GM18951 (cell line): Measurements from ENCODE around the gene ACKR3.
A peak's percentile ranks its signal among the peaks of the same experiment; 100 is the strongest.

Source experiments
- POLR2A ChIP-seq: IDR thresholded peaks from 4 replicates; pipeline ENCODE4 v1.6.1; 2011; ENCODE audit warnings: mild to moderate bottlenecking; ENCODE audit not compliant: insufficient read length, insufficient read depth; ENCODE audit errors: extremely low read depth
- in situ Hi-C: fragments of 300-500 bp; cut with MboI; formaldehyde crosslinking; loops from one replicate; pipeline ENCODE4 v1.12.0; 2022; ENCODE audit warnings: low sequenced_read_pairs, mixed read lengths, inconsistent platforms; ENCODE audit not compliant: unreplicated experiment

ACKR3 gene

DNA sequence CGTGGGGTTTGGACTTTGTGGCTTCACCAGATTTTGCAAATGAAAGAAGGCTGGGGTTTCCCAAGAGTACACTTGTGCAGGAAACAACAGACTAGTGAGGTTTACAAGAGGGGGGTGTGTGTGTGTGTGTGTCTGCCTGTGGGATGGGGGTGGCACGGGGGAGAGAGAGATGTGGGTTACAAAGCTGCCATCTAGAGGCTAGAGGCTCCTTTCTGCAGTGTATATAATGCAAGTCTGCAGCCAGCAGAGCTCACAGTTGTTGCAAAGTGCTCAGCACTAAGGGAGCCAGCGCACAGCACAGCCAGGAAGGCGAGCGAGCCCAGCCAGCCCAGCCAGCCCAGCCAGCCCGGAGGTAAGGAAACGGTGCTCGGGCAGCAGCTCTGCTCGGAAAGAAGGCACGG lies at the start of gene ACKR3:
ACKR3 (plus strand) TSS at position 253 of the 401 bp plus-strand sequence. CDS start 10,641 bp downstream, outside the sequence.
- in situ Hi-C loops = no loop called here
- TF ChIP-seq POLR2A = peak; percentile 49

DNA sequence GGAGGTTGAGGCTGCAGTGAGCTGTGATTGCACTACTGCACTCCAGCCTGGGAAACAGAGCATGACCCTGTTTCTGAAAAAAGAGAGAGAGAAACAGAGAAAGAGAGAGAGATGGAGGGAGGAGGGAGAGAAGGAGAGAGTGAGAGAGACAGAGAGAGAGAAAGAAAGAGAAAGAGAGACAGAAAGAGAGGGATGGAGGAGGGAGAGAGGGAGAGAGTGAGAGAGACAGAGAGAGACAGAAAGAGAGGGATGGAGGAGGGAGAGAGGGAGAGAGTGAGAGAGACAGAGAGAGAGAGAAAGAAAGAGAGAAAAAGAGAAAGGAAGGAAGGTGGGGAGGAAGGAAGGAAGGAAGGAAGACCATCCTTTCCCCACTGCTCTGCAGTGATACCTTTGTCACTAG lies 48.1 kb upstream of the ACKR3 start:
- no peak for TF ChIP-seq POLR2A
- in situ Hi-C loops = no loop called here

DNA sequence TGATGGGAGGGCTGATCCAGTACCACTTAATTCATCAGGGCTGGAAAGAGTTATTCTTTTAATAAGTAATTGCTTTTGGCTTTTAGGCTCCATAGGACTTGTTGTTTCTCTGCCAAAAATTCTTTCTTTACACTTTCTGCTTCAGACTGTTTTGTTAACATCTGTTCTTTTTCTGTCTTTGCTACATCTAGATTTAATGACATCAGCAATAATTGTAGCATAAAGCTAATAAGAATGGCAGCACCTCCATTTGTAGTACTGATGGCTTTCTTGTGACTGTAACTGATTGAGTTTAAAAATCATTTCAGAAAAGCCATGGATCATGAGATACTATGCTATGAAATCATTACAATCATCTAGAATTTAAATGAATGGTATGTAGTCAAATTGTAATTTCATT lies 46.4 kb upstream of the ACKR3 start:
- in situ Hi-C loops = no loop called here
- TF ChIP-seq POLR2A = no peak

DNA sequence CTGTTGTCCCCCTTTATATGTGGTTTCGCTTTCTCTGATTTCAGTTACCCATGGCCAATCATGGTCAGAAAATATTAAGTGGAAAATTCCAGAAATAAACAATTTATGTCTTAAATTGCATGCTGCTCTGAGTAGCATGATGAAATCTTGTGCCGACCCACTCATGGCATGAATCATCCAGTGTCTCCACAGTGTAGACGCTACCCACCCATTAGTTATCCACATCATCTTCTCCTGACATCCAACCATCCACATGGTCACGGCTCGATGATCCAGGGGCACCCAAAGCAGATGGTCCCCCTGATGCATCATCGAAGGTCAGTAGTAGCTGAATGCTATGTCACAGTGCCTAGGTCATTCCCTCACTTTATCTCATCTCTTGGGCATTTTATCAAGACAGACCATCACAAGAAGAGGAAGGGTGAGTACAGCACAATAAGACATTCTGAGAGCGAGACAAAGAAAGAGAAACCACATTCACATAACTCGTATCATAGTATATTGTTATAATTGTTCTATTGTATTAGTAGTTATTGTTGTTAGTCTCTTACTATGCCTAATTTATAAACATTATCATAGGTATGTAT lies 44.1 kb upstream of the ACKR3 start:
- in situ Hi-C loops = no loop called here

DNA sequence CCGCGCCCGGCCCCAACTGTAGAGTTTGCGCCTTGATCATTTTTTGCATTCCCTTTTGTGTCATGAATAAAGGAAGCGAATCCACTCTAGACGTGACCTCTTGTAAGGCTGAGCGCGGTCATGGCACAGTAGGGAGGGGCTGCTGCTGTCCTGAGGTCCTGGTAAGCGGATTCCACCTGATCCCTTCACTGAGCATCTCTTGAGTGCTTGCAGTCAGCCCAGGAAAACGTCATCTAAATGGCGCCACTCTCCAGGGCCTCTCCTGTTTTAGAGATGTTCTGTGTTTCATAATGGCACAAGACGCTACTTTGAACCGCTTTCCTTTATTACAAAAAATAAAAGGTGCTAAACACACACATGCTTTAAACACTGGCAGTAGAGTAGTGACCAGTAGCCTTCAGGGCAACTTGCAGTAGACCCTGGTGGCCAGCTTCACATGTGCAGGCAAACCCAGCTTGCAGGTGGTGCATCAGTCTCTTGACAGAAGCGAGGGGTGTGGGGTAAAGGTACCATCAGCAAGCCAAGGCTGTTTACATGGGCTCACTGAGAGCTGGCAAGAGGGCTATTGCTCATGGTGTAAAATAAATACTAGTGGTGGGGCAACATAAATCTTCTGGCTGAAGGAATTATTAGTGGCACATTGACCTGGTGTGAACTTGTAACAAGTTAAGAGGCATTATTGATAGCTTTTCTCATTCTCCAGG lies 43.0 kb upstream of the ACKR3 start:
- no peak for TF ChIP-seq POLR2A
- in situ Hi-C loops = no loop called here

More for the DNA sequence above, 44.1 kb upstream of the ACKR3 start:
- no peak for TF ChIP-seq POLR2A

DNA sequence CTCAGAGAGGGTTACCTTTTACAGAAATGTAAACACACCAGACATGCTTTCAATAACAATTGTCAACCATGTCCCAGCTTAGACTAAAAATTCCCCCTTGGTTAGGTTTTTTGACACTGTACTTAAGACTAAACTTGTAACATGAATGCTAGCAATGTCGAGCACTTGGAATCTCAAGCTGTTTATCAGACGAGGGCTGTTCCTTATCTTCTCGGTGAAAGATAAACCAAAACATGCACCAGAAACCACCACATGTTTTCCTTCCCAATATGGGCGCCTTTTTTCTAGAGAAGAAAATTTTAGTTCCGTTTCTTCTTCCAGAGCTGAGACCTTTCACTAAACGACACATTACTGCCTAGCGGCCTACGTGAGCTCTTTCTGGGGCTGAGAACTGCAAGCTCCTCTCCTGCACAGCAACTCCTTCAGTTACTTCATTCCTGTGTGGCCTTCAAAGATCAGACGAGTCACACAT lies 42.4 kb upstream of the ACKR3 start:
- in situ Hi-C loops = no loop called here
- TF ChIP-seq POLR2A = no peak

DNA sequence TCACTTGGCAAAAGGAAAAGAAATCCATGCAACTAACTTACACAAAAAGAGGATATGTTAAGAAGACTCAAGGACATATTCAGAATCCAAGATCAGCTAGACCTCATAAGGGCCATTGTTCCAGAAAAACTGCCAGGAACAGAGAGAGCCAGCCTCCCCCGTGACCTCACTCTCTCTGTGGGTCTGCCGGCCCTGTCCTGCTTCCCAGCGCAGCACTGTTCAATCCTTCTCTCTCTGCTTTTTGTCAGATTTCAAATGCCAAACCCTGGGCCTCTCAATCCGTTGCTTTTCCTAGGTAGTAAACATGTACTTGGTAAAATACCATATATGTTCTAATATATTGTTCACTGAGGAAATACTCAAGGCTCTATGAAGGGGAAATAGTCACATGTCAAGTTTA lies 40.0 kb upstream of the ACKR3 start:
- TF ChIP-seq POLR2A = no peak
- in situ Hi-C loops = no loop called here

DNA sequence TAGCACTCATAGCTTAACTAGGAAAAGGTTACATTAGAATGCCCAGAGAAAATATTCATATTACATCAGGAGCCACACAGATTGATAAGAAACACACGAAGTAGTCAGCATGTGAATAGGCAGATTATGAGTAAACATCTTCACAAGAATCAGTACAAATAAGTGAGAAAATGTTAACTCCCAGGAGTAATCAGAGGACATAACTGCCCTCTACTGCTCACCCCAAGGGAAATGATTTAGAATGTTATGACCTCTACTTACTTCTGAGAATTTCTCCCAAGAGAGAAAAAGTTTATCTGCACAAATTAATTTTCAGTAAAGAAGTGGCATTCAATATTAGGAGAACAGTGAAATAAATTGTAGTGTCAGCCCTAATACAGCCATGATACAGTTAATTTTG lies 39.1 kb upstream of the ACKR3 start:
- no peak for TF ChIP-seq POLR2A
- in situ Hi-C loops = no loop called here

DNA sequence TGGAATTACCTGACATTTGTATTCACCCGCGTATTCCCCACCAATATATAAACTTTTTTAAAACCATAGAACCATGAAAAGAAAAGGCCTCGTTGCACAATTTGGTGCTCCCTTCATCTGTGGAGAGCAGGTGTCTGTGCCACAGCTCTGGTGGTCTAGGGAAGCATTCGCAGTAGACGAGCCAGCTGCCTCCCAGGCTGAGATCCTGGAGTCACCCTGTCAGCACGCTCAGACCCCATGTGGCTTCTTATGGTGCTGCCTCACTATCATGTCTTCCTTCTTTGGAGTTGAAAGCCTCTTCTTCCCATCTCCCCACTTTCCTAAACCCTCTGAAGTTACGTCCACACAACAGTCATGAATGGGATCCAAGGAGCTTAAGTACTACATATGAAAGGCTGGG lies 38.4 kb upstream of the ACKR3 start:
- in situ Hi-C loops = no loop called here

DNA sequence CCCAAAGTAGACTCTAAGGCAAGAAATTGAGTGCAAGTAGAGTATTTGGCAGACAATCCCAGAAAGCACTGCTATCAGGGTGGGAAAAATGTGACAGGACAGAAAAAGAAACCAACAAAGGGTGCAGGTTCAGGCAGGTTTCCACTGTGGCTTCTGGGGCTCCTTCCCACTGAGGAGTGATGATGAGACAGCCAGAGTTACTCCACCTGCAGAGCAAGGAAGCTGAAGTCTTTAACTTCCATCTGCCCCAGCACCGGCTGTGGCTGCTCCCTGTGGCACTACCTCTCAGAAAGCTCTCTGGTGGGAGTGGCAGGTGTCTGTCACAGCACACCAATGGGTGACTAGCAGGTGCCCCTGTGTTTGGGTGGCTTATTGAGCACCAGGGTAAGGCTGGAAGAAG lies 37.6 kb upstream of the ACKR3 start:
- TF ChIP-seq POLR2A = no peak

More for the DNA sequence above, 38.4 kb upstream of the ACKR3 start:
- TF ChIP-seq POLR2A = no peak

DNA sequence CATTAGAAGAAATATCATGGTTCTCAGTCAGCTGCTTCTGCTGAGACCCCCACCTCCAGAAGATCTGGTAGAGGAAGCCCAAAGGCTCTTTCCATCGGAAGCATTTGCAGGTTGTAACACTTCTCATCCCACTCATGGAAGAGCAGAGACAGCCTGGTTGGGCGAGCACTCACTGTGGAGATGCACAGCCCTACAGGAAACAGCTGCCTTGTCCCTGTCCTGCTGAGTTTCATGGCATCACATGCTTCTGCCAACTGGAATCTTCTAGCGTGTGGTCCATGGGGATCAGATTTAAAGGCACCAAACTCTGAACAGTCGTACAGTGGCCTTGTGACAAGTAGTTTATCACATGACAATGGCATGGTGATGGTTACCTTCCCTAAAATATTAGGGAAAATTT lies 36.3 kb upstream of the ACKR3 start:
- no peak for TF ChIP-seq POLR2A
- in situ Hi-C loops = no loop called here

More for the DNA sequence above, 37.6 kb upstream of the ACKR3 start:
- in situ Hi-C loops = no loop called here

DNA sequence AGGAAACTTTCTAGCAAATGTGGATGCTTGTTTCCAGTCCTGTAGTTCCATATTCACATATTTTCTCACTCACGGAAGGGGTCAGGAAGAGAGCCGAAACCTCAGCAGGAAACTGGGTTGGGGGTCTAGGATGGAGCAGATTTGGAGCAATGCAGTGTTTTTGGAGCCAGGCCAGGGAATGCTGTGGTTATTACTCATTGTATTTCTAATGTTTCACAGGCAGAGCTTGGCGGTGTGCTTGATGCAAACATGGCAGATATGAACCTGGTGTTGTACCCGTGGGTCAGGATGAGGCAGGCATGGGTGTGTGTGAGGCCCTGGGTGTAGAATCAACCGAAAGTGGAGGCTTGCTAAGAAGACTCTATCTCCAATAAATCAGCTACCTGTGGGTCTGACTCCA lies 34.6 kb upstream of the ACKR3 start:
- in situ Hi-C loops = no loop called here
- TF ChIP-seq POLR2A = no peak

DNA sequence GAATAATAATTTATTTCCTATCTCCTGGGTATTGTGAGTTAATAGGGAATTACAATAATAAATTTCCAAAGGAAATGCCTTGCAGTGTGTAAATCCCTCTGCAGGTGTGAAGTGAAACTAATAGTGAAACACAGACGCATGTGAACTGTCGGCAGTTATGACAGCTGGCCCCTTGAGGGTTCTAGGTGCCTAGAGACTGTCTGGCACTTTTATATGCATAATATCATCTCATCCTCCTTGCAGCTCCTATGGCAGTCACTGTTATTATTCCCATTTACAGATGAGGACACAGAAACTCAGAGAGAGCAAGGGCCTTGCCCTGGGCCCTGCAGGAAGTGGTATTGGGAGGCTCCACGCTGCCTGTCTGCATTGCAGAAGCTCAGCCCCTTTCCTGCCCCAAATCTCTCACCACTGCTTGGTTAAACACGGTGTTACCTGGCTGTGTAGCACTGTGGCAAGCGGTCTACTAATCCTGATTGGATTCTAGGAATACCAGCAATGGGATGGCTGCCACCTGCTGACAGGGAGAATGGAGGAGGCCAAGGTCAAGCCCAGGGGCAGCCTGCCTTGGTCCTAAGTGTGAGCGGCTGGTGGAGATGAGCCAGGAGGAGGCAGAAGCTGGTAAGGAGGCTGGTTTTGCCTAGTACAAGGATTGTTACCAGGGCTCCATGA lies 32.8 kb upstream of the ACKR3 start:
- in situ Hi-C loops = no loop called here
- TF ChIP-seq POLR2A = no peak

DNA sequence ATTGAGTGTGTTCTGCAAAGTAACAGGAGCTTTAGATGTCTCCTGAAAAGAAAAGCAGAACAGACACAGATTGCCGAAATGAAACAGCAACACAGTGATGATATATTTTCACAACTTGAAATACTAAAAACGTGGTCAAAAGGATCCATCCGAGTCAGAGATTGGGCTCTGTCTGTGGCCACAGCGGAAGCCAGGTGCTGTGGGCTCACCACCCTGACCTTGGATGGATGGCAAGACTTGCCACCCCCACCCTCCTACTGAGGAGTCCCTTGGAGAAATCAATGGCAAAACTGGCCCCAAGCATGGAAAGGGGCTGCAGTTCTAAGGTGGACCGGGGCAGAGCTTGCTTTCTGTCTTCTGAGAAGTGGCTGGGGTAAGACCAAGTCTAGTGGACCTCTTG lies 31.4 kb upstream of the ACKR3 start:
- TF ChIP-seq POLR2A = no peak

More for the DNA sequence above, 31.4 kb upstream of the ACKR3 start:
- in situ Hi-C loops = no loop called here
